Urinary bladder (tissue), 4 donors: ENCODE results near the gene NDUFA6. TPM values are rescaled to one million over a fixed set of nuclear protein-coding genes. Genes with fewer than 3 reads are reported as not detected.
A peak's percentile ranks its signal among the peaks of the same experiment; 100 is the strongest.

Experiments
- DNase-seq: peaks from one replicate; pipeline ENCODE4 v3.0.0-alpha.2; 2015; ENCODE audit errors: extremely low spot score
- H3K27ac ChIP-seq: one replicate; pipeline ENCODE4 v1.5.1; 2013; ENCODE audit warnings: low read depth, mild to moderate bottlenecking, moderate library complexity
- H3K36me3 ChIP-seq: one replicate; pipeline ENCODE4 v1.6.1; 2013; ENCODE audit warnings: mild to moderate bottlenecking, moderate library complexity; ENCODE audit not compliant: insufficient read depth
- H3K4me1 ChIP-seq: one replicate; pipeline ENCODE4 v1.6.1; 2013; ENCODE audit warnings: mild to moderate bottlenecking, moderate library complexity; ENCODE audit not compliant: insufficient read depth
- H3K4me3 ChIP-seq: one replicate; pipeline ENCODE4 v1.5.1; 2013; ENCODE audit warnings: low read depth, low read length
- WGBS: extraction: QIAGEN DNeasy Blood & Tissue Kit; methylation state at CpG from one replicate; pipeline ENCODE4 v1.1.7; 2013; 5-methylcytosine and 5-hydroxymethylcytosine counted together
- polyA plus RNA-seq: library from polyadenylated mRNA; stranded (reverse); fragments of 200-250 nt; gene quantifications from one replicate; pipeline ENCODE4 v1.2.3, GENCODE V29; 2013
- total RNA-seq: library from RNA; depleted of rRNA; stranded (reverse); fragments of >200 nt; gene quantifications from one replicate; pipeline ENCODE4 v1.2.3, GENCODE V29; 2014
- donor health status: healthy with polysubstance abuse.
- donor health status: healthy.

The NDUFA6 gene
- total and polyA plus RNA-seq, 2 donors, result 54.0 to 118 TPM

- no peak for DNase-seq
- no peaks in the 10 kb centered on the region for H3K36me3 ChIP-seq
- H3K27ac ChIP-seq, result no peak overlapping the region
- H3K4me1 ChIP-seq, result peaks cover 2% of the 10 kb centered on the region
- WGBS, result 91% methylated on average over 8 of the region's 8 CpGs
- H3K4me3 ChIP-seq, result no peak overlapping the region
Observed at GRCh38 chr22:42084874-42085273, 5.7 kb downstream of the NDUFA6 start.

GRCh38 chr22:42083119-42083518 lies 7.5 kb downstream of the NDUFA6 start:
- H3K27ac ChIP-seq, result no peak overlapping the region
- no peaks in the 10 kb centered on the region for H3K36me3 ChIP-seq
- H3K4me1 ChIP-seq, result no peaks in the 10 kb centered on the region
- no peak overlapping the region for H3K4me3 ChIP-seq
- DNase-seq, result no peak
- WGBS, result 86% methylated on average over 4 of the region's 4 CpGs

- H3K4me1 ChIP-seq, result no peaks in the 10 kb centered on the region
- H3K36me3 ChIP-seq, result no peaks in the 10 kb centered on the region
- no peak for DNase-seq
- 1% methylated on average over 14 of the region's 14 CpGs for WGBS
- H3K4me3 ChIP-seq, result peak overlapping the region; percentile 45
- peak overlapping the region; percentile 28 for H3K27ac ChIP-seq
Observed at GRCh38 chr22:42080287-42080686, 10.3 kb downstream of the NDUFA6 start.

GRCh38 chr22:42079319-42080251 lies 11.0 kb downstream of the NDUFA6 start, which contains the start of gene SMDT1:
Gene SMDT1, plus strand, starts transcription at chr22:42079700. Its CDS starts 69 bp downstream, at chr22:42079769.
- Histone ChIP-seq H3K27ac (peak within 1 kb of the TSS; percentile 99), H3K4me3 (peak within 1 kb of the TSS; percentile 45), H3K36me3 (no peaks in the 10 kb centered on the region), H3K4me1 (no peaks in the 10 kb centered on the region)
- WGBS, result under 1% methylated on average over 71 of the region's 71 CpGs
- DNase-seq, result peak; percentile 97

- H3K4me1 ChIP-seq, result no peaks in the 10 kb centered on the region
- DNase-seq, result no peak
- no peaks in the 10 kb centered on the region for H3K36me3 ChIP-seq
- H3K27ac ChIP-seq, result peak overlapping the region; percentile 99
- 23% methylated on average over 24 of the region's 24 CpGs for WGBS
- peak overlapping the region; percentile 38 for H3K4me3 ChIP-seq
Observed at GRCh38 chr22:42078469-42079318, 11.9 kb downstream of the NDUFA6 start.

- no peak overlapping the region for H3K4me3 ChIP-seq
- H3K4me1 ChIP-seq, result no peaks in the 10 kb centered on the region
- no peak for DNase-seq
- H3K36me3 ChIP-seq, result no peaks in the 10 kb centered on the region
- H3K27ac ChIP-seq, result no peak overlapping the region
- WGBS, result 89% methylated on average over 21 of the region's 21 CpGs
Observed at GRCh38 chr22:42077486-42078125, 13.0 kb downstream of the NDUFA6 start.

GRCh38 chr22:42076764-42077485 lies 13.6 kb downstream of the NDUFA6 start:
- no peaks in the 10 kb centered on the region for H3K4me1 ChIP-seq
- 89% methylated on average over 20 of the region's 20 CpGs for WGBS
- DNase-seq, result no peak
- H3K27ac ChIP-seq, result no peak overlapping the region
- H3K4me3 ChIP-seq, result no peak overlapping the region
- H3K36me3 ChIP-seq, result no peaks in the 10 kb centered on the region

- DNase-seq, result no peak
- Histone ChIP-seq H3K4me1 (no peaks in the 10 kb centered on the region), H3K4me3 (peak overlapping the region; percentile 63), H3K36me3 (no peaks in the 10 kb centered on the region), H3K27ac (peak overlapping the region; percentile 76)
- WGBS, result 49% methylated on average over 9 of the region's 9 CpGs
Observed at GRCh38 chr22:42074846-42075676, 15.5 kb downstream of the NDUFA6 start.

GRCh38 chr22:42074132-42074811 lies 16.3 kb downstream of the NDUFA6 start, which contains the start of gene PHETA2:
Gene PHETA2, plus strand, starts transcription at chr22:42074248. Its CDS starts 3,046 bp downstream, at chr22:42077294.
- peak within 1 kb of the TSS; percentile 76 for H3K27ac ChIP-seq
- under 1% methylated on average over 55 of the region's 55 CpGs for WGBS
- peak within 1 kb of the TSS; percentile 63 for H3K4me3 ChIP-seq
- DNase-seq, result no peak
- H3K36me3 ChIP-seq, result no peaks in the 10 kb centered on the region
- no peaks in the 10 kb centered on the region for H3K4me1 ChIP-seq

- peak overlapping the region; percentile 63 for H3K4me3 ChIP-seq
- DNase-seq, result no peak
- peak overlapping the region; percentile 76 for H3K27ac ChIP-seq
- 56% methylated on average over 14 of the region's 14 CpGs for WGBS
- H3K36me3 ChIP-seq, result no peaks in the 10 kb centered on the region
- no peaks in the 10 kb centered on the region for H3K4me1 ChIP-seq
Observed at GRCh38 chr22:42073621-42074041, 16.9 kb downstream of the NDUFA6 start.

- H3K4me1 ChIP-seq, result no peaks in the 10 kb centered on the region
- WGBS, result 88% methylated on average over 8 of the region's 8 CpGs
- H3K36me3 ChIP-seq, result no peaks in the 10 kb centered on the region
- DNase-seq, result no peak
- H3K4me3 ChIP-seq, result no peak overlapping the region
- H3K27ac ChIP-seq, result no peak overlapping the region
Observed at GRCh38 chr22:42072606-42073330, 17.8 kb downstream of the NDUFA6 start.
